Central memory CD8-positive, alpha-beta T cell (primary cell): ENCODE results near the gene TP53I11.

Source experiments
- ATAC-seq: fragments of 150-1000 bp; cut with Tn5 transposase; replicated peaks from 2 replicates; pipeline ENCODE4 v1.10.0; 2022; ENCODE audit warnings: mild to moderate bottlenecking, moderate FRiP score, moderate number of reproducible peaks; ENCODE audit not compliant: poor library complexity, severe bottlenecking; ENCODE audit errors: extremely low read depth
- DNase-seq, 2 donors: peaks; one replicate each; pipeline ENCODE4 v3.0.0; 2021; ENCODE audit warnings: low spot score in 2 of 2
- H3K27ac Mint-ChIP-seq: one replicate; pipeline ENCODE4 v1.8.0; 2022; ENCODE audit warnings: low read depth, mild to moderate bottlenecking, moderate library complexity, mixed read lengths
- H3K27me3 Mint-ChIP-seq: one replicate; pipeline ENCODE4 v1.8.0; 2022; ENCODE audit warnings: mixed read lengths
- H3K36me3 Mint-ChIP-seq: one replicate; pipeline ENCODE4 v1.8.0; 2022; ENCODE audit warnings: mild to moderate bottlenecking, moderate library complexity, mixed read lengths; ENCODE audit not compliant: insufficient read depth
- H3K4me1 Mint-ChIP-seq: one replicate; pipeline ENCODE4 v1.8.0; 2022; ENCODE audit warnings: mixed read lengths
- H3K4me3 Mint-ChIP-seq: one replicate; pipeline ENCODE4 v1.8.0; 2022; ENCODE audit warnings: mild to moderate bottlenecking, moderate library complexity, mixed read lengths
- H3K9me3 Mint-ChIP-seq: one replicate; pipeline ENCODE4 v1.8.0; 2022; ENCODE audit warnings: mixed read lengths

TP53I11 gene

GRCh38 chr11:44909557-44909956 is 41.1 kb downstream of the TP53I11 start:
- ATAC-seq = no peak
- Mint-ChIP-seq H3K9me3 (no peaks in the 10 kb centered on the region), H3K4me3 (no peak overlapping the region), H3K27ac (no peak overlapping the region), H3K4me1 (no peaks in the 10 kb centered on the region), H3K36me3 (peaks cover 6% of the 10 kb centered on the region), H3K27me3 (no peaks in the 10 kb centered on the region)
- no peak for DNase-seq

- DNase-seq (no peak), ATAC-seq (no peak)
- Mint-ChIP-seq H3K36me3 (peaks cover 5% of the 10 kb centered on the region), H3K27ac (no peak overlapping the region), H3K9me3 (no peaks in the 10 kb centered on the region), H3K4me3 (no peak overlapping the region), H3K4me1 (no peaks in the 10 kb centered on the region), H3K27me3 (no peaks in the 10 kb centered on the region)
Observed at GRCh38 chr11:44906649-44907048, 44.0 kb downstream of the TP53I11 start.

- Mint-ChIP-seq H3K9me3 (no peaks in the 10 kb centered on the region), H3K36me3 (peaks cover 2% of the 10 kb centered on the region), H3K4me1 (no peaks in the 10 kb centered on the region), H3K27ac (no peak overlapping the region), H3K27me3 (no peaks in the 10 kb centered on the region), H3K4me3 (no peak overlapping the region)
- DNase-seq = no peak
- ATAC-seq = no peak
Observed at GRCh38 chr11:44905131-44905866, 45.4 kb downstream of the TP53I11 start.

GRCh38 chr11:44904261-44905020 is 46.2 kb downstream of the TP53I11 start:
- no peaks in the 10 kb centered on the region for H3K27me3 Mint-ChIP-seq
- H3K9me3 Mint-ChIP-seq = no peaks in the 10 kb centered on the region
- H3K4me3 Mint-ChIP-seq = no peak overlapping the region
- ATAC-seq (no peak), DNase-seq (no peak)
- H3K27ac Mint-ChIP-seq = no peak overlapping the region
- H3K4me1 Mint-ChIP-seq = no peaks in the 10 kb centered on the region
- H3K36me3 Mint-ChIP-seq = peaks cover 2% of the 10 kb centered on the region

- Mint-ChIP-seq H3K9me3 (no peaks in the 10 kb centered on the region), H3K27me3 (no peaks in the 10 kb centered on the region), H3K27ac (no peak overlapping the region), H3K4me3 (no peak overlapping the region), H3K4me1 (no peaks in the 10 kb centered on the region), H3K36me3 (peaks cover 2% of the 10 kb centered on the region)
- DNase-seq (no peak), ATAC-seq (no peak)
Observed at GRCh38 chr11:44903518-44903917, 47.2 kb downstream of the TP53I11 start.

- Mint-ChIP-seq H3K27ac (no peak overlapping the region), H3K4me3 (no peak overlapping the region), H3K4me1 (no peaks in the 10 kb centered on the region), H3K27me3 (no peaks in the 10 kb centered on the region), H3K9me3 (no peaks in the 10 kb centered on the region), H3K36me3 (peaks cover 2% of the 10 kb centered on the region)
- ATAC-seq (no peak), DNase-seq (no peak)
Observed at GRCh38 chr11:44903035-44903434, 47.6 kb downstream of the TP53I11 start.

GRCh38 chr11:44901786-44902185 is 48.9 kb downstream of the TP53I11 start:
- H3K27ac Mint-ChIP-seq = no peak overlapping the region
- DNase-seq (no peak), ATAC-seq (no peak)
- no peak overlapping the region for H3K4me3 Mint-ChIP-seq
- H3K4me1 Mint-ChIP-seq = no peaks in the 10 kb centered on the region
- no peaks in the 10 kb centered on the region for H3K27me3 Mint-ChIP-seq
- peaks cover 2% of the 10 kb centered on the region for H3K36me3 Mint-ChIP-seq
- H3K9me3 Mint-ChIP-seq = no peaks in the 10 kb centered on the region

- Mint-ChIP-seq H3K36me3 (peaks cover 2% of the 10 kb centered on the region), H3K4me3 (no peak overlapping the region), H3K9me3 (no peaks in the 10 kb centered on the region), H3K27ac (no peak overlapping the region), H3K4me1 (no peaks in the 10 kb centered on the region), H3K27me3 (no peaks in the 10 kb centered on the region)
- no peak for ATAC-seq
- no peak for DNase-seq
Observed at GRCh38 chr11:44901120-44901633, 49.5 kb downstream of the TP53I11 start.

GRCh38 chr11:44899959-44900358 is 50.7 kb downstream of the TP53I11 start:
- ATAC-seq (no peak), DNase-seq (peak in 1 of 2 donors; percentile 16)
- no peaks in the 10 kb centered on the region for H3K9me3 Mint-ChIP-seq
- peaks cover 2% of the 10 kb centered on the region for H3K36me3 Mint-ChIP-seq
- H3K4me3 Mint-ChIP-seq = no peak overlapping the region
- H3K4me1 Mint-ChIP-seq = no peaks in the 10 kb centered on the region
- H3K27ac Mint-ChIP-seq = no peak overlapping the region
- H3K27me3 Mint-ChIP-seq = no peaks in the 10 kb centered on the region

- H3K4me3 Mint-ChIP-seq = no peak overlapping the region
- H3K9me3 Mint-ChIP-seq = no peaks in the 10 kb centered on the region
- H3K4me1 Mint-ChIP-seq = no peaks in the 10 kb centered on the region
- ATAC-seq = peak; percentile 65
- no peaks in the 10 kb centered on the region for H3K27me3 Mint-ChIP-seq
- peaks cover 2% of the 10 kb centered on the region for H3K36me3 Mint-ChIP-seq
- no peak overlapping the region for H3K27ac Mint-ChIP-seq
- DNase-seq = peak; percentile 35 to 42
Observed at GRCh38 chr11:44893846-44894617, 56.7 kb downstream of the TP53I11 start.

- H3K9me3 Mint-ChIP-seq = no peaks in the 10 kb centered on the region
- no peak overlapping the region for H3K27ac Mint-ChIP-seq
- H3K36me3 Mint-ChIP-seq = peaks cover 2% of the 10 kb centered on the region
- DNase-seq (no peak), ATAC-seq (no peak)
- no peaks in the 10 kb centered on the region for H3K27me3 Mint-ChIP-seq
- H3K4me1 Mint-ChIP-seq = no peaks in the 10 kb centered on the region
- no peak overlapping the region for H3K4me3 Mint-ChIP-seq
Observed at GRCh38 chr11:44893308-44893822, 57.3 kb downstream of the TP53I11 start.

GRCh38 chr11:44892843-44893242 is 57.8 kb downstream of the TP53I11 start:
- H3K27me3 Mint-ChIP-seq = no peaks in the 10 kb centered on the region
- DNase-seq = no peak
- ATAC-seq = no peak
- H3K27ac Mint-ChIP-seq = no peak overlapping the region
- no peaks in the 10 kb centered on the region for H3K9me3 Mint-ChIP-seq
- no peak overlapping the region for H3K4me3 Mint-ChIP-seq
- H3K36me3 Mint-ChIP-seq = peaks cover 2% of the 10 kb centered on the region
- no peaks in the 10 kb centered on the region for H3K4me1 Mint-ChIP-seq
